GM18517 (cell line): ENCODE results near the gene MBL2.

Experiments used
- ATAC-seq: cut with Tn5 transposase; IDR thresholded peaks from one replicate; pipeline ENCODE4 v1.9.1; 2021; ENCODE audit warnings: mild to moderate bottlenecking, moderate library complexity; ENCODE audit not compliant: unreplicated experiment

MBL2 gene

DNA sequence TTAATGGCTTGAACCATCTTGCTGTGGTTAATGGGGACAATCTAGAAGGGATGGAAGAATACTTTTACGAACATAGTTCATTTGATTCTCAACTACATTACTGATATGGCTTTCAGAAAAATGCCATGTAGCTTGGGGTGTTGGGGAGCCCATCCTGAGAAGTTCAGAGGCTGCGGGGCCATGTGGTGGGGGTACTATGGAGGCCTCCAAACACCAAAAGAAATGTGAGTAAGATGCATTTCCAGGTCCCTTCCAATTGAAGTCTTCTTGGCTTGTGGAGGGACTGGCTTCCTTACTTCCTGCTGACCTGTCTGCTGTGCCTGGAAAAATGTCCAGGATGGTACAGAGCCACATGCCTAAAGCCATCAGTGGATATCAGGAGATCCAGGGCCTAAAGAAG is 1.6 kb upstream of the MBL2 start:
- ATAC-seq: no peak

DNA sequence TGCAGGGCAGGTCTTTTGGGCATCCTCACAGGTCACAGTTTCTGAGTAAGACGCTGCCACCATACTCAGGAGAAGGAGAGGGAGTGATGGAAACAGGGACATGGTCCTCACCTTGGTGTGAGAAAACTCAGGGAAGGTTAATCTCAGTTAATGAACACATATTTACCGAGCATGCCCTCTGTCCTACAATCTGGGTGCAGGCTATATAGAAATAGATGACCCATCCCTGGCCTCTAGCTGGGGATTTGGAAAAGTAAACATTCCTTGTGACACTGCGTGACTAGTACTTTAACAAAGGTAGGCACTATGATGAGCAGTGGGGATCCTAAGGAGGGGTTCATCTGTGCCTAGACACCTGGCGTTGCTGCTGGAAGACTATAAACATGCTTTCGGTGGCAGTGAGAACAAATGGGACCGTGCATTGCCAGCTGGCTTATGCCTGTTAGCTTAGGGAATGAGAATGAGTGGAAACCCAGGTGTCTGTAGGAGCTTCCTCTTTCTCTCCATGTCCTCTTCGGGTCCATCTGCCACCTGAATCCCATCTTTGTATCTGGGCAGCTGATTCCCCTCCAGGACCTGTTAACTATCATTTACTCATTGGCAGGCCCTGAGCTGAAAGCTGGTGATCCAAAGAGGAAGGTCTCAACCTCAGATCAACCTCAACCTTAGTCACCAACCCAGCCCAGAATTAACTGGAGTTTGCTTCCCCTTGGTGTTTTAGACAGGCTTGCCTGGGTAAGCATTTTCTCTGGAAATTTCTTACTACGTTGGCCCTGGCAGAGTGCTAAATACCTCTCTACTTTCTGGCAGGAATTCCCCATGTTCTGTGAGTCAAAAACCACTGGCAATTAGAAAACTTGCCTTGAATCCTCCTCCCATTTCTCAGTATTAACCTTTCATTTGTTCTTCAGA is 794 bp downstream of the MBL2 start:
- no peak for ATAC-seq

DNA sequence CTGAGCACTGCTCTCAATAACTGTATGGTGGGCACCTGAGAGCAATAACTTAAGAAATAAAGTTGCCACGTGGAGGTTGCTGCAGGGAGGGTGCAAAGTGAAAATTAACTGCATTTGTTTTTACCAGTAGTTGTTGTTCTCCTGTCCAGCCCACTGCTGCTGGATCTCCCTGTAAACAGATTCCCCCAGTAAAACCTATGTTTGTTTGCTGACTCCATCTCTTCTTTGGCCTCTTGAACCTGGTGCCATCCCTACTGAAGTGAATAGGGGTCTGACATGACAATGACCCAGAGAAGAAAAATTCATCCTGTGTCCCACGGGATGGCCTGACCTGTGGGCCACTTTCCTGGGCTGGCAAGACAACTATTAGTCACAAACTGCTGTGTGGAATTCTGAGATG is 1.7 kb downstream of the MBL2 start:
- no peak for ATAC-seq

- ATAC-seq: no peak
These were observed 2.6 kb downstream of the MBL2 start for GRCh38 chr10:52769966-52770365.

DNA sequence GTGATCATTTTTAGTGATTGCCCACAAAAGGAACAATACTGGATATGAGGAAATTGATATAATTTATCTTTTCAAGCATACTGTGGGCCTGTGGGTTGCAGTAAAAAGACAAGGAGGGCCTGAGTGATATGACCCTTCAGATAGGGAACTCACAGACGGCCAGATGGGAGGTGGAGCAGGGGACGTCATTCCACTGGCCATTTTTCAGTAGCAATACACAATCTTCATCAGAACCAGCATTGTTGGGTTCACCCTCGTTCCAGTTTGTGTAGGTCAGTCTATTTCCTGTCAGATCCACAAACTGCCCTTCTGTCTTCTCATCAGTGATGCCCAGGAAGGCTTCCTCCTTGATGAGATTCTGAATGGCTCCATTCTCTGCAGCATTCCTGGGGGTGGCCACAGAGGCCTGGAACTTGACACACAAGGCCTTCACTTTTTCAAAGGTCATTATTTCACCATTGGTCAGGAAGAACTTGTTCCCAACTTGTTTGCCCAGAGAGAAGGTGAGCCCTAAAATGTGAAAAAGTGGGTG is 4.5 kb downstream of the MBL2 start:
- no peak for ATAC-seq

DNA sequence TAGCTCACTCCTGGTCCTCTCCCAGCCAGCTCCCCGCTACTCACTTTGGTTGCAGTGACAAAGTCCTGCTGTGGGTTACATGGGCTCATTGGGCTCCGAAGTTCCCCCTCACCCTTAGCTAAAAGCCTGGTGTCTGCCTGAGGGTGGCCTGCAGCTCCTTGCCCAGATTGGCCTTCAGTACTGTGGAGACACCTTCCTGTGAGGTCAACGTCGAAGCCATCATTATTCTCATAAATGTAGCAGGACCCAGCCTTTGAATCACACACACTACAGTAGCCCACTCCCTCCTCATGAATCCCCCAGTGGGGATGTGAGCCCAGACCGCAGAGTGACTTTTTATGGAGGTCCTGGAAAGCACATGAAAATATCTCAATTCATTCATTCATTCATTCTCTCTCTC is 10.5 kb downstream of the MBL2 start:
- no peak for ATAC-seq

DNA sequence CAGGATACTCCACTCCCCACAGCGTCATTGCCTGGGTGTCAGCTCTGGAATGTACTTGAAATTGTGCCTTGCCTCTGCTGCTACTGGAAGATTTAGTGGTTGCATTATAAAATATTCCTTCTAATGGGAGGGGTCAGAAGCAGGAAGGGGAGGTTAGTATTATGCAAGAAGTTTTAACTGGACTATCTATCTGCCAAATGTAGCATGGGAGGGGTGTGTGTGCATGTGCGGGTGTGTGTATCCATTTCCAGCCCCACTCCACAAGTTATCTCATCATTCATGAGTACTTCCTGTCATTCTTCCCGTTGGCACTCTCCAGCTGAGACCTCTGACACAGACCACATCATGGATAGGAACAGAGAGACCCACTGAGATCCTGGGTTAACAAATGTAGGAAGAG is 13.4 kb downstream of the MBL2 start:
- ATAC-seq: no peak

DNA sequence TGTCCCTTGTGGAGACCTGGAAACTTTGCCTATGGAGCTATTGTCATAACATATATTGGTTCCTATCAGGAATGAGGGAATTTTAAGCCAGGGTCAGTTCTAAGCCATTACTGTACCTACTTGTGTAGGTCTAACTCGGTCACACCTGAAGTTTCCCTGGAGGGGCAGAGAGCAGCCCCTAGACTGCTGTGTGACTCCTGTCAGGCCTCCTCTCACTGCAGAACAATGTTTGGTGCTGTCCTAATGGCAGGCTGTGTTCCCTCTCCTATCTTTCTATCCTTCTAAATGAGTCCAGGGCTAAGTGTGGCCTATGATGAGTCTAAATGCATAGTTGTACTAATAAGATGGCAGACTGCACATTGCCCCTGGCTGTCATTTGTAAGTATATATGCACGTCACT is 14.2 kb downstream of the MBL2 start:
- no peak for ATAC-seq

DNA sequence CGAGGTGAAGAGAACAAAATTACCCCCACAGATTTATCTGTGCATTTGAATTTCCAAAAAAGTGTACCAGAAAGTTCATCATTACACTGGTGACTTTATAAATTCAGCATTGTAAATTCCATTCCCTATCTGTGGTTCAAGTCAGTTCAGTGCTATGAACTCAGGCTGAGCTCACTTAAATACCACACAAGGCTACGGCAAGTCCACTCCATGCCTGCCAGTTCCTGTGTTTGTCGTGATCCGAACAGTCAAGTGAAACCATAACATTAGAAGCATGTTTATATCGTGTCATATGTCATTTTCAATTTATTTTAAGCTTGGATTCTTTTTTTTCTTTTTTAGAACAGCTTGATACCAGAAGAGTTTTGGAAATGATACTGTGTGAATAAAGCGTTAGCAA is 14.8 kb downstream of the MBL2 start:
- ATAC-seq: no peak

- no peak for ATAC-seq
These were observed 15.6 kb downstream of the MBL2 start for GRCh38 chr10:52756966-52757365.

- no peak for ATAC-seq
These were observed 16.3 kb downstream of the MBL2 start for GRCh38 chr10:52756295-52756694.

- no peak for ATAC-seq
These were observed 17.1 kb downstream of the MBL2 start for GRCh38 chr10:52755297-52756062.

- no peak for ATAC-seq
These were observed 19.7 kb downstream of the MBL2 start for GRCh38 chr10:52752801-52753445.

- ATAC-seq: no peak
These were observed 20.3 kb downstream of the MBL2 start for GRCh38 chr10:52752261-52752660.

- no peak for ATAC-seq
These were observed 21.2 kb downstream of the MBL2 start for GRCh38 chr10:52751337-52751736.

GRCh38 chr10:52750629-52751028 is 22.0 kb downstream of the MBL2 start:
- ATAC-seq: no peak

DNA sequence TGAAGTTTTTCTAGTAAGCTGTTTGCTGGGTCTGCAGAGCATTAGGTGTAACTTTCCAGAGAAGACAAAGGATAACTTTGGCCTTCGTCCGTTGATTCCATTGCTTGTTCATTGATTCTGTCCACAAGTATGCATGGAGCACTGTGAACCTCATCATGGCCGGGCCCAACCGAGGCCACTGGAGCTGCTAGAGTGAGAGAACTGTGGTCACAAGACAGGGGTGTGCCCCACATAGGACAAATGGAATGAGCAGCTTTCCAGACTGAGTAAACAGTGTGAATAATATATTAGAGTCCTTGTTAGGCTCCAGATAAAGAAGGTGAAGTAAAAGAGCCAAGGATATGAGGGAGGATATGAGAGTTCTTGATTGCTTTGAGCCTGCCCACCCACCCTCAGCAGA is 24.9 kb downstream of the MBL2 start:
- ATAC-seq: no peak

GRCh38 chr10:52746169-52746568 is 26.4 kb downstream of the MBL2 start:
- no peak for ATAC-seq

DNA sequence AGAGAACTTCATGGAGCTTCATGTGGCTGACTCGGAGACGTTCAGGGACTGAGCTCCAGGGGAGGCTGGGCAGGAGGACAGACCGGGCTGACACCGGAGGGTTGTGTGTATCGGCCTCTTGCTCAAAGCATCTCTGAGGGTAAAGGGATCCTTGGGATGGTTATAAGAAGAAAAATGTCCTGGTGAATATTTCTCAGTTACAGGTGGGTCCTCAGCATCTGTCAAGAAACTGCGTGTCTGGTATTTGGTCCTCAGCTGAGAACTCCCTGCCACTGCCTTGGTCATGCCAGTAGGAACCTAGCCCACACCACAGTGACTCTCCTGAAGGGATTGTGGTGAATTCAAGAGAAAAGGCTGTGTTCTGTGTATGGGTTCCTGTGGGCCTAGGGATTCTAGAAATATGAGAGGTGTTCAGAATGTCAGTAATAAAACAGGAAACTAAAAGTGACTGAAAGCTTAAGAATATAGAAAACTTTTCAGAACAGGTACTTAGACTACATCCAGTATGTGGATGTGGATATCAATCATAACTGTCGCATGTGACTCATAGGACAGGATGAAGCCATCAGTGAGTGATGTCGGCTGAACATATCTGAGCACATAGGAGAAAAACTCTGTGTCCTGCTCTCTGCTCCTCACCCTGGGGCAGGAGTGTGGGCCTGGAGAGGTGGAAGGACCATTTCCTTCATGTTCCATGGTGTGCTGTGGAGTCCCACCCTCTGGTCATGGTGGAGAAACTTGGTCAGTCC is 28.4 kb downstream of the MBL2 start:
- ATAC-seq: no peak

GRCh38 chr10:52742731-52743130 is 29.9 kb downstream of the MBL2 start:
- ATAC-seq: no peak

GRCh38 chr10:52741851-52742250 is 30.7 kb downstream of the MBL2 start:
- no peak for ATAC-seq
